Measurements from ENCODE around the gene NR6A1.

DNA sequence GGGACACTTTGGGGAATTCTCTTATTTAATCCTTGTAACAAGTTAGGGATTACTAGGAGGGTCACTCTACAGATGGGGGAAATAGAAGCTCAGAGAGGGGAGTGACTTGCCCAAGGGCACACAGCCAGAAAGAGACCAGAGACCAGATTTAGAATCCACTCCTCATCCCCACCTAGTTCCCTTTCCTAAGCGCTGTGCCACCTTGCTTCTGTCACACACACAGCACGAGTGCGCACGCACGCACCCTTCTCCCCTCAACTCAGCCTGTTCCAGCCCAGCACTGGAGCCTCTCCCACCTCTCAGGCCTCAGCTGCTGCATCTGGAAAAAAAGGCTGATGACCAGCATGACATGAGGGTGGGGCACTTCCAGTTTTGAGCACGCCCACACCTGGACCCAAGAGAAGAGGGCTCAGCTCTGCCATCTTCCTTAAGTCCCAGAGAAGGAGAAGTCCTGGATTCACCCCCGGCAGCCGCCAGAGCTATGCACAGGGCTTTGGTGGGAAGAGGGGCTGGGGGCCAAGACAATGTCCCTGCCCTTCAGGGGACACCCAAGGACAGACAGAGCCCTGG, 282.4 kb downstream of the NR6A1 start:
- TF ChIP-seq, protein P1, sequence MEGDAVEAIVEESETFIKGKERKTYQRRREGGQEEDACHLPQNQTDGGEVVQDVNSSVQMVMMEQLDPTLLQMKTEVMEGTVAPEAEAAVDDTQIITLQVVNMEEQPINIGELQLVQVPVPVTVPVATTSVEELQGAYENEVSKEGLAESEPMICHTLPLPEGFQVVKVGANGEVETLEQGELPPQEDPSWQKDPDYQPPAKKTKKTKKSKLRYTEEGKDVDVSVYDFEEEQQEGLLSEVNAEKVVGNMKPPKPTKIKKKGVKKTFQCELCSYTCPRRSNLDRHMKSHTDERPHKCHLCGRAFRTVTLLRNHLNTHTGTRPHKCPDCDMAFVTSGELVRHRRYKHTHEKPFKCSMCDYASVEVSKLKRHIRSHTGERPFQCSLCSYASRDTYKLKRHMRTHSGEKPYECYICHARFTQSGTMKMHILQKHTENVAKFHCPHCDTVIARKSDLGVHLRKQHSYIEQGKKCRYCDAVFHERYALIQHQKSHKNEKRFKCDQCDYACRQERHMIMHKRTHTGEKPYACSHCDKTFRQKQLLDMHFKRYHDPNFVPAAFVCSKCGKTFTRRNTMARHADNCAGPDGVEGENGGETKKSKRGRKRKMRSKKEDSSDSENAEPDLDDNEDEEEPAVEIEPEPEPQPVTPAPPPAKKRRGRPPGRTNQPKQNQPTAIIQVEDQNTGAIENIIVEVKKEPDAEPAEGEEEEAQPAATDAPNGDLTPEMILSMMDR (IDR thresholded peaks at IDR 0.05) = no peak
- TF ChIP-seq EZH2phosphoT487 (IDR thresholded peaks at IDR 0.05) = no peak
- TF ChIP-seq EZH2 (IDR thresholded peaks at IDR 0.05) = no peak

Data from neural progenitor cell (in vitro differentiated cells).